WERI-Rb-1 (cell line): ENCODE results near the gene LGALS4.
"Not testable (repeated sequence)": the region's sequence is repeated elsewhere in the genome, so short reads cannot be mapped to it uniquely, and the experiment has no call there.

Source experiments
- DNase-seq: peaks from one replicate; pipeline ENCODE4 v3.0.0-alpha.2; 2020
- H3K27ac ChIP-seq: fragments of 250-450 bp; sonication (Bioruptor Pico); 2 replicates; pipeline ENCODE4 v1.5.1; 2020; ENCODE audit warnings: mild to moderate bottlenecking, moderate library complexity
- H3K27me3 ChIP-seq: fragments of 250-450 bp; sonication (Bioruptor Pico); 2 replicates; pipeline ENCODE4 v1.5.1; 2021; ENCODE audit warnings: mild to moderate bottlenecking, low read depth, moderate library complexity; ENCODE audit not compliant: insufficient read depth, severe bottlenecking
- H3K36me3 ChIP-seq: fragments of 250-450 bp; sonication (Bioruptor Pico); 2 replicates; pipeline ENCODE4 v1.5.1; 2020; ENCODE audit warnings: mild to moderate bottlenecking, moderate library complexity
- H3K4me3 ChIP-seq: 2 replicates; pipeline ENCODE4 v1.5.1; 2011; ENCODE audit warnings: low read depth, mild to moderate bottlenecking, control low read depth, low read length
- H3K9me3 ChIP-seq: fragments of 250-450 bp; sonication (Bioruptor Pico); 2 replicates; pipeline ENCODE4 v1.5.1; 2021; ENCODE audit warnings: mild to moderate bottlenecking, moderate library complexity; ENCODE audit not compliant: severe bottlenecking
- CTCF ChIP-seq: IDR thresholded peaks from 2 replicates; pipeline ENCODE4 v1.5.1; 2011; ENCODE audit warnings: low read depth, mild to moderate bottlenecking, control low read depth, inconsistent platforms, low read length

LGALS4 gene

GRCh38 chr19:38830039-38830733 is 17.4 kb upstream of the LGALS4 start:
- TF ChIP-seq CTCF: no peak
- Histone ChIP-seq H3K9me3 (no peaks in the 10 kb centered on the region), H3K27ac (no peak overlapping the region), H3K4me3 (no peak overlapping the region), H3K27me3 (no peaks in the 10 kb centered on the region), H3K36me3 (peaks cover 31% of the 10 kb centered on the region)
- DNase-seq: no peak

GRCh38 chr19:38829203-38829602 is 16.5 kb upstream of the LGALS4 start:
- H3K36me3 ChIP-seq: peaks cover 29% of the 10 kb centered on the region
- H3K27me3 ChIP-seq, DNase-seq, H3K4me3 ChIP-seq, H3K9me3 ChIP-seq, H3K27ac ChIP-seq: not testable (repeated sequence)

GRCh38 chr19:38826856-38827551 is 14.3 kb upstream of the LGALS4 start:
- Histone ChIP-seq H3K4me3 (no peak overlapping the region), H3K36me3 (peaks cover 37% of the 10 kb centered on the region), H3K27ac (no peak overlapping the region), H3K27me3 (no peaks in the 10 kb centered on the region), H3K9me3 (no peaks in the 10 kb centered on the region)
- no peak for DNase-seq
- no peak for TF ChIP-seq CTCF

GRCh38 chr19:38825936-38826335 is 13.2 kb upstream of the LGALS4 start:
- H3K27me3 ChIP-seq, H3K27ac ChIP-seq, DNase-seq, H3K9me3 ChIP-seq, H3K4me3 ChIP-seq: not testable (repeated sequence)
- peaks cover 40% of the 10 kb centered on the region for H3K36me3 ChIP-seq

- H3K9me3 ChIP-seq, DNase-seq, H3K27ac ChIP-seq, H3K27me3 ChIP-seq, H3K4me3 ChIP-seq: not testable (repeated sequence)
- H3K36me3 ChIP-seq: peaks cover 25% of the 10 kb centered on the region
Observed at GRCh38 chr19:38821230-38821825, 8.6 kb upstream of the LGALS4 start.

- peak; percentile 82 for DNase-seq
- no peak for TF ChIP-seq CTCF
- H3K4me3 ChIP-seq: no peak overlapping the region
- peaks cover 41% of the 10 kb centered on the region for H3K36me3 ChIP-seq
- peak overlapping the region; percentile 66 for H3K27ac ChIP-seq
- H3K27me3 ChIP-seq: no peaks in the 10 kb centered on the region
- no peaks in the 10 kb centered on the region for H3K9me3 ChIP-seq
Observed at GRCh38 chr19:38819231-38819920, 6.6 kb upstream of the LGALS4 start.

- no peak for TF ChIP-seq CTCF
- H3K36me3 ChIP-seq: peaks cover 33% of the 10 kb centered on the region
- no peaks in the 10 kb centered on the region for H3K9me3 ChIP-seq
Observed at GRCh38 chr19:38817081-38817480, 4.3 kb upstream of the LGALS4 start.

More at GRCh38 chr19:38817081-38817480, 4.3 kb upstream of the LGALS4 start:
- H3K27ac ChIP-seq: no peak overlapping the region
- no peak for DNase-seq
- no peak overlapping the region for H3K4me3 ChIP-seq
- no peaks in the 10 kb centered on the region for H3K27me3 ChIP-seq
